HuH-7 (cell line): Measurements from ENCODE around the gene CAMK2B.
"Not testable (repeated sequence)": the region's sequence is repeated elsewhere in the genome, so short reads cannot be mapped to it uniquely, and the experiment has no call there.

Source experiments
- DNase-seq: peaks from one replicate; pipeline ENCODE4 v3.0.0; 2011; ENCODE audit warnings: low spot score

CAMK2B gene

DNA sequence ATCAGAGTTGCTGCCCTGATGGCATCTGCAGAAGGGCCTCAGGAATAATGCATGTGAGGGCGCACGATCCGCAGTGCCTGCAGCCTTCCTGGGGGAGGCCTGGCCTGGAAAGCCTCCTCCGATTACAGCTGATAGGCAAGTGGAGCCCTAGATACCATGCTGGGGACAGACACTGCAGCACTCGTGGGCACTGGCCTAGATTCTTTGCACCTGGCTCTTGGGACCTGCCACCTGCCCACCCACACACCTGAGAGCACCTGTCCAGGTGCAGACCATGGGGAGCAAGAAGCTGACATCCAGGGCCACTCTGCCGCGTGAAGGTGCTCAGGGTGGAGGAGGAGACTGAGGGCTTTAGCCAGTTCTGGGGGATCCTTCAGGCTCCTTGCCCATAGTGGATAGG is 109.9 kb downstream of the CAMK2B start:
- DNase-seq, result no peak

DNA sequence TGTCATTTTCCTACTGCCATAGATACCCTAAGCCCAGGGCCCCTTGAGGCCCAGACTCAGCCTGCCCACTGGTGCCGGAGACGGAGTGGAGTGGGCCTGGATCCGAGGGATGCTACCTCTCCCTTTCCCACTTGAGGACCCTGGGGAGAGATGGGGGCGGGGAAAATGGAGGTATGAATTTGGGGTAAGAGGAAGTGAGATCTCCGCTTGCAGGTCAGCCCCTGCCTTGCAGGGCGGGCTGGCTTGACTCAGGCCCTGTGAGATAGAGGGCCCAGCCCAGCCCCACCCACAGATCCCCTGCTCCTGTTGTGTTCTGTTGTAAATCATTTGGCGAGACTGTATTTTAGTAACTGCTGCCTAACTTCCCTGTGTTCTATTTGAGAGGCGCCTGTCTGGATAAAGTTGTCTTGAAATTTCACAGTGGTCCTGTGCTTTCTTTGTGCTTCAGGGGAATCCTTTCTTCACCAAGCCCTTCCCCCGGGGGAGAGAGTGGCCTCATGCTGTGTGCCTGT is 111.5 kb downstream of the CAMK2B start:
- DNase-seq, result no peak

DNA sequence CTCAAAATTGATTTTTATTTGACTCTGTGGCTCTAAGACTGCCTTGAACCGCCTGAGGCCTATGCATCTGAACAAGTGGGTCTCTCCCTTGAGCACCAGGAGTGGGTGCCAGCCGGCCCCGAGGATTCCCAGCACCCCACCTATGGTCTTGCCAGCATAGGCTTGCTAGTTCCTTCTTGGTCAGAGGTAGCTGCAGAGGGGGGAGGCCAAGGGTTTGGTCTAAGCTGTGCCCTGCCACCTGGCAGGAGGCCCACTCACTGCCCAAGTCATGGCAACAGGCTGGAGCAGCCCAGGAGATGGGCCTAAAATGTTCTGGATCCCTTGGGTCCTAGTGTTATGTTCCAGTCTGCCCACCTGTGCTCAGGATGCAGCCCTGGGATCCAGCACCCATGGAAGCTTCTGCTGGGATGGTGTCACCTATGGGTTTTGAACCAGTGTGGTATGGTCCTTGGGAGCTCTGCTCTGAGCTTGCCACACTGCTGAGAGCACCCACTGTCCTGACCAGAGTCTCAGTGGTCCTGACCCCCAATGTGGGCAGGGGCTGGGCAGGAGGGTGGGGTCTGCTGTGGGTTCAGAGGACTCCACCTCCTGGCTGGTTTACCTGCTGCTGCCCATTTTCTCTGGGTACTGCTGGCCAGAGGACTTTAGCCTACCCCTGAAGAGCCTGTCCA is 112.1 kb downstream of the CAMK2B start:
- DNase-seq, result no peak

DNA sequence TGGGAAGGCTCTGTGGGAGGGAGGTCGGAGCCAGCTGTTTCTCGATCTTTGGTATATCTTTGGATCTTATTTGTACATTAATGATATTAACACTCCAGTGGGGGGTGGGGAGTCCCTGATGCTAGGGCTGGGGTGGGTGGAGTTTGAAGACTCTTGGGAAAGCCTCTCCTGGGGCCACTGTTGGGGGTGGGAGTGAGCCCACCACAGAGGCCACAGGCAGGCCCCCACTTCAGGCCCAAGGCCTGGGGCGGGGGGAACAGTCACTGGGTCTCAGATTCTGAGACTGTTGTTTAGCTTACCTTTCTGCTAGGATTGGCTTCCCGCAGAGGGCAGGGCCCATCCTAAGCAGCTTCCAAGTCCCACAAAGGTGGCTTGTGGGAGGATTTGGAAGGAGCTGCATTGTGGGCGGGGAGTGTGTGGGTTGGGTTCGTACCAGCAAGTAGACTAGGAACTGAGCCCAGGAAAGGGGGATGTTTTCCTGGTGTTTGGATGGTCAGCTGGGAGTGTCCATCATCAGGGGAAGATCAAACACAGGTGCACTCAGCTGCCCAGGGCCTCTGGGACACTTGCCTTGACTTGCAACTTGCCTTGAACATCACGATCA is 112.7 kb downstream of the CAMK2B start:
- no peak for DNase-seq

DNA sequence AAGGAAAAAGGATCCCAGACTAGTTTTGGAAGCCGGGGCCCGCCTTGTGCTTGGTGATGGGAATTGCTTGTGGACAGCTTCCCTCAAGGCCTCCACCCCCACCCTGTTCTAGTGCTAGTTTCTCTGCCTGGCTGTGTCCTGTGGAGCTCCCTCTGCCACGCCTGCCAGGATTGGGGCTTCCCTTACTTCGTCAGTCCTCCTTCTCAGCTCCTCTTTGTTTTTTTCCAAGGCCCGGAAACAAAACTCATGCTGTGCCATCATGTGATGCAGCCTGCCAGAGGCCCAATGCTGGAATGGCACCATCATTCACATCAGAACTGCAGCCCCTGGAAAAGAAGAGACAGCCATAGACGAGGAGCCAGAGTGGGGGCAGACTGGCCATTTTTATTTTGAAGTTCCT is 113.4 kb downstream of the CAMK2B start:
- no peak for DNase-seq

DNA sequence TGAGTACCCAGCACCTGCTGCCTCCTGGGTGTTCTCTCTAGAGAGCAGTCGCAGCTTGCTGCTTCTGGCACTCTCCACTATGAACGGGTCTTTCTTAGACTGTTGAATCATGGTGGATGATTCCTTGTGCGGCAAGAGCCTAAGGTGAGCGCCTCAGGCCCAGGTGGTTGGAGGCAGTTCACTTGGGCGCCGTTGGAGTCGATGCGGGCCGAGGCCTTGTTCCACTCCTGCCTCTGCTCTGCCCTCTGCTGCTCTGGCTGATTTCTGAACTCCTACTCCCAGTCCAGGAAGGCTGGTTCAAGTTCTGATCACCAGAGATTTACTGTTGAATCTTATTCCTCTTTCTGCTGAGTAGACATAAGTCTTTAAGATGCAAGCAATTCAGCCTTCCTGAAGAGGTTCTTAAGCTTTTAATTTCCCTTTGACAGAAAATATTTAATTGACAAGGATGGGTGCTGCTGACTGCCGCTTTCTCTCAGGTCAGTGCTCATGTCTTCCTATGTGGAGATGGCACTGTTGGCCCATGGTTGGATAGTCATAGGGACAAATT is 114.2 kb downstream of the CAMK2B start:
- DNase-seq, result no peak

DNA sequence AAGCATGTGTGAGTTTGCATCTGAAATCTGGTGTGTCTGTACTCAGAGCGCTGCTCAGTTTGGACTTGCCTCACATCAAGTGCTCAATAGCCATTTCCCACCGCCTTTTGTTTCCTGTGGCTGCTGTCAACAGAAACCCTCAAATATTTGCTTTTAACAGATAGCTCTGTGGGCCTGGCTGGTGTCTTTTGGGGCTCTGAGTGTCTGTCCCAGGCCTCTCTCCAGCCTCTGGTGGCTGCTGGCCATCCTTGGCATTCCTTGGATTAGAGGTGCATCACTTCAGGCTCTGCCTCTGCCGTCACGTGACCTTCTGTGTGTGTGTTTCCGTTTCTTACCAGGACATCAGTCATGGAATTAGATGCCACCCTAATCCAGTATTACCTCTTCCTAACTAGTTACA is 115.3 kb downstream of the CAMK2B start:
- DNase-seq, result no peak

DNA sequence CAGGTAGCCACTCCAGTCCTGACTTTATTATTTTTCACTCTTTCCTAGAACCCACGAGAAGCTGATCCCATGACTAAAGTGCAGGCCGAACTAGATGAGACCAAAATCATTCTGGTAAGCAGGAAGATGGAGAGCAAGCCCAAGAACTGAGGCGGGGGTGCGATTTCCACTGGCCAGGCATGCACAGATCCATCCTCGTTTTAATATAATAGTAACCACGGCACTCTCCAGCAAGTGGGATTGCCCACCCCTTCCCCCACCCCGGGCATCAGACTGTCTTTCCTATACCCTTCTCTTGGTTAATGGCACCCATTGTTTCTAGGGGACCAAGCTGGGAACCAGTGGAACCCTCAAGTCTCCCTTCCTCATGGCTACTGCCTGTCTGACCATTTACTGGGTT is 117.3 kb downstream of the CAMK2B start:
- no peak for DNase-seq

DNA sequence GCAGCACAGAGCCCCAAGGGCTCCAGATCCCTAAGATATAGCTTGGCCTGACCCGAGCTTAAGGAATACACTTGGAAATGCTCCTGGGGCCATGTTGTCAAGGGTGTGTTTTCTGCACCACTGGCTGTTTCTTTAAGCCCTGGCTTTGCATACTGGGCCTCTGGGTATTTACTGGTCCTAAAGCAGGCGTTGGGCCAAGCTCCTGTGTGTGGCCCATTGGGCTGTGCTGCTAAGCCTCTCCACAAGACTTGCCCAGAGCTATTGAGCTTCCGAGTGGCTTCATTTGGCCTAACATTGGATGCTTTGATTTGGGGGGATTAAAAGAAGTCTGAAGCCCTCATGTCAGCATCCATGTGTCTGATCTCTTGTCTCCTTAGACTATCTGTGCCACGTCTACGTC is 119.4 kb downstream of the CAMK2B start:
- DNase-seq, result no peak

DNA sequence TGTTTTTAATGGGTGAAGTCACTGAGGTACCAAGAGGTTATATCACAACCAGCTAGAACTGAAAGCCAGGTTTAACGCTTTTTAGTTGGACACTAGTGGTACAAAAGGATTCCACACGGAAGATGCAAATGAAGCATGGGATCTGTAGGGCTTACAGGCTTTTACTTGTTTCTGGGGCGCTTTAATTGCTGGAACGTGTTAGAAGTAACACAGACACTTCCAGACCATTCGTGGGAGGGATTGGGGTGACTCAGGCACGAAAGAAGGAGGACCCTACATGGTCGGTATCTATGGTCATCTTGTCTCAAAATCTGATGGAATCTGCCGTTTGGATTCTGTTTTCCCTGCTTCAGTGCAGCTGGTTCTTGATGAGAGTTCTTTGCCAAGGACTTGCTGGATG is 123.6 kb downstream of the CAMK2B start:
- no peak for DNase-seq

DNA sequence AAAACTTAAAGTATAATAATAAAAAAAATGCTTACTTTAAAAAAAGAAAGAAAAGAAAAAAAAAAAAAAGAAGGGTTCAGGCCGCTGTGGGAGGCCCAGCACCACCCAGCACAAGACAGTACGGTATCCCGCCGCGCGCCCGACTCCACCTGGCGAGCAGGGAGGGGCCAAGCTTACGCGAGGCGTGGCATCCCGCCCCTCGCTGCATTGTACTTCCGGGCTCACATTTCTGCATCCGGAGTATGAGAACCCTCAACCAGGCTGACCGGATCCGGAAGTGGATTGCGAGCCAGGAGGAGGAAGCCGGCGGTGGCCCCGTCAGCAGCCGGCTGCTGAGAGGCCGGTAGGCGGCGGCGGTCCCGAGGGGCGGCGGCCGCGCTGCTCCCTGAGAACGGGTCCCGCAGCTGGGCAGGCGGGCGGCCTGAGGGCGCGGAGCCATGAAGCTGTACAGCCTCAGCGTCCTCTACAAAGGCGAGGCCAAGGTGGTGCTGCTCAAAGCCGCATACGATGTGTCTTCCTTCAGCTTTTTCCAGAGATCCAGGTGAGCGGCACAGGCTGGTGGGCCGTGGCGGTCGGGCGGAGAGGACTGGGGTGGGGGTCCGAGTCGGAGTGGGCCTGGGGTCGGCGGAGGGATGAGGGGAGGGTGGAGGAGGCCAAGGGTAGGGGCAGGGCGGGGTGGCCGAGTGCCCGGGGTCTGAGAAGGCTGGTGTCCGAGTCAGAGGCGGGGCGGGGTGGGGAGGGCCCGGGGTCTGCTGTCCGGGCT is 124.5 kb downstream of the CAMK2B start, which contains the start of gene YKT6:
YKT6 (plus strand) TSS at position 280 of the 763 bp plus-strand sequence; CDS start at position 438, 158 bp downstream.
- peak; percentile 99 for DNase-seq

DNA sequence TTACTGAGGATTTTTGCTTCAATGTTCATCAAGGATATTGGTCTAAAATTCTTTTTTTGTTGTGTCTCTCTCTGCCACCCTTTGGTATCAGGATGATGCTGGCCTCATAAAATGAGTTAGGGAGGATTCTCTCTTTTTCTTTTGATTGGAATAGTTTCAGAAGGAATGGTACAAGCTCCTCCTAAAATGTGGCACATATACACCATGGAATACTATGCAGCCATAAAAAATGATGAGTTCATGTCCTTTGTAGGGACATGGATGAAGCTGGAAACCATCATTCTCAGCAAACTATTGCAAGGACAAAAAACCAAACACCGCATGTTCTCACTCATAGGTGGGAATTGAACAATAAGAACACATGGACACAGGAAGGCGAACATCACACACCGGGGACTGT is 125.2 kb downstream of the CAMK2B start:
- not testable (repeated sequence) for DNase-seq

DNA sequence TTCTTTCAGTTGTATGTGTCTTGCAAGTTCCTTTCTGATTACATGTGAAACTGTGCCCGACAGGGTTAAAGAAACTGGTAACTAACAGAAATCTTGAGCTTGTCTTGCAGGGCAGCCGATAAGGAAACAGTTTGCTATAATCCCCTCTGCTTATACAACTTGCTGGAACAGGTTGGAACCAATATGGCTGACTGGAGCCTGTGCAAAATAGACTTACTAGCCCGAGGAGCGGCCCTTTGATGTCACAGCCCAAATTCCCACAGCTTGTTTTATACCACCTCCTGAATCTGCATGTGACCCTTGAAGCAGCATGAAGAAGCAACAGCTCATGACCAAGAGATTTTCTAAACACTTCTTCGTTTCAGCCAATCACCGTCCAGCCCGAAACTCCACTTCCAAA is 127.9 kb downstream of the CAMK2B start:
- DNase-seq, result no peak

DNA sequence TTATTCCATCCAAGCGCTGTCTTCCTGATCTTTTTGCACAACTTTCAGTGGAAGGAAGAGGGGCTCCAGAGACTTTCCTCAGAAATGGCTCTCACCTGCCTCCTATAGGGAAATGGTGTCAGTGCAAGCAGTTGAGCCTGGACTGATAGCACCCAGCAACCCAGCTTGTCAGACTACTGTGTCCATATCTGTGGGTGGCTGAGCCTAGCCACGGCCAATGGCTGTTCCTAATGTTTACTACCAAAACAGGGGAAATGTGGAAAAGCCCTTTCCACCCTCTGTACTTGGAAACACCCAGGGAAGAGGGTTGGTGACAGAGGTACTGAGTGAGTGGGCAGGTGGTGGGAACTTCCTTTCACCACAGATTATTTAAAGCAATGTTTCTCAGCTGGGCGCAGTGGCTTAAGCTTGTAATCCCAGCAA is 128.9 kb downstream of the CAMK2B start:
- peak; percentile 66 for DNase-seq

DNA sequence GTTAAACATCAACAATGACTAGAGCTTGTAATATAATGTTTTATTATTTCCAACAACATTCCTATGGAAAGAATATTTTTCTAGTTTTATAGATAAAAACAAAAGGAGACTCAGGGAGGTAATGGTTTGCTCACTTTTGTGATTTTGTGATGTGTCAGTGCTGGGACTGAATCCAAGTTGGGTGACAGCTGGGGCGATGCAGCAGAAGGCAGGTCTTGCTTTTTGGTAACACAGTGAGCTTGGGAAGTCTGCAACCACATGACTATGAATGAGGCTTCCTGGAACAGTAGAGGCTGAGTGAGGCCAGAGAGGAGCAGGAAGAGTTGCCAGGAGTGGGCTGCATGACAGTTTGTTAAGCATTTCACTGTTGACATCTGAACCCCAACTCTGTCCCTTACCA is 129.5 kb downstream of the CAMK2B start:
- DNase-seq, result no peak

DNA sequence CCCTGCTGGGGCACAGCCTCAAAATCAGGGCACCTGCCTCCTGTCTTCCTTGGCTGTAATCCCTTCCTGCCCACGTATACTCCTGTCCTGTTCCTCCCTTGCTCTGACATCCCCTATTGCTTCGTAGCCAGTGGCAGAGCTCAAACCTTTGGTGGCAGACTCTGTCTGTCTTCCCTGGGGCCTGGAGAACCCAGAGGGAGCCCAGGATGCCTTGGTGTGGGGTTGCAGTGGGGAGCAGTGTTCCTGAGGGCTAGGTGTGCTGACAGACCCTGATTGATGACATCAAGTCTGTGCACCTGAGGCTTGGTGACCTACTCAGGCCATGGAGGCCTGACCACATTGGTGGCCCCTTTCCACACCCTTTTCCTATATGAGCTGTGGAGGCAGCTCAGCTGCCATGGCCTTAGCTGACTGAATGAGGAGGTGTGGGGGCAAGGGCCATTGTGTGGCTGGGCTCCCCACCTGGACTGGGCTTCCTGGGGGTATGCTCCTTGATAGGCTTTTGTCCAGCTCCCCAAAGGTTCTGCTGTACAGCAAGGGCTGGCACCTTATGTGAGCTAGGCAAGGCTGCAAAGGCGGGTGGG is 130.7 kb downstream of the CAMK2B start:
- DNase-seq, result no peak

DNA sequence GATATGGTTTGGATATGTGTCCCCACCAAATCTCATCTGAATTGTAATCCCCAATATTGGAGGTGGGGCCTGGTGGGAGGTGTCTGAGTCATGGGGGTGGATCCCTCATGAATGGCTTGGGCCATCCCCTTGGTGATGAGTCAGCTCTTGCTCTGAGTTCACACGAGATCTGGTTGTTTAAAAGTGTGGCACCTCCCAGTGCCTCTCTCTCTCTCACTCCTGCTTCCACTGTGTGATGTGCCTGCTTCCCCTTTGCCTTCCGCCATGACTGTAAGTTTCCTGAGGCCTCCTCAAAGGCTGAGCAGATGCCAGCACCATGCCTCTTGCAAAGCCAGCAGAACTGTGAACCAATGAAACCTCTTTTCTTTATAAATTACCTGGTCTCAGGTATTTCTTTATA is 131.3 kb downstream of the CAMK2B start:
- no peak for DNase-seq

DNA sequence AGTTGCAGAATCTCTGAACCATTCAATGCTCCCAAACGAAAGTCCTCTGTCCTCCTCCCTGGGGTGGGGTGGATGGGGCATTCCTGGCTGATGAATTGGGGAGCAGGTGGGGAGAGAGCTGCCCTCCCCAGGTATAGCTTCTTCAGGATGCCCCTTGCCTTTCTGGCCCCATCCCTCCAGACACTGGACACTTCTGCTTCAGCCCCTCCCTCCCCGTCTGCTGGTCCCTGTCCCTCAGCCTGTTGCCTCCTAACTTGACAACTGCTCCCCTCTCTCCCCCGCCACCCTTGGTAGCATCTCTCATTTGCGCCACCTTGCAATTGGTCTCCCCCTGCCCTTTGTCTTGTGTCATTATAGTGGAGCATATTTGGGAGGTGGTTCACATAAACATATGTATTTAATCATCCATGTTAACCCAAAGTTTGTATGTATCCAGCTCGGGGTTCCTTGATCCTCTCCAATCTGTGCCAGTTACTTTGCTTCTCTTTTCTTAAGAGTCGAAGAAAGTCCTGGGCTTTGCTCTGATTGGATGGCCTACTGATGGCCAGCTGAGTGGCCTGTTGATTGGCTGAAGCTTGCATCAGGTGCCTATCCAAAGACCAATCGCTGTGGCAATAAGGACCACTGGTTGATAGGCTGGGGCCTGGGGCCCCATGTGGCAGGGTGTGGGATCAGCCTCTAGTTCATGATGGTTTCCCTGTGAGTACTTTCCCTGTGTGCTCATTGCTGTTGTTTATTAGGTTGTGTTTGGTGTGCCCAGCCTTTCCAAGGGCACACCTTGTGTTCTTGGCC is 132.2 kb downstream of the CAMK2B start:
- no peak for DNase-seq

DNA sequence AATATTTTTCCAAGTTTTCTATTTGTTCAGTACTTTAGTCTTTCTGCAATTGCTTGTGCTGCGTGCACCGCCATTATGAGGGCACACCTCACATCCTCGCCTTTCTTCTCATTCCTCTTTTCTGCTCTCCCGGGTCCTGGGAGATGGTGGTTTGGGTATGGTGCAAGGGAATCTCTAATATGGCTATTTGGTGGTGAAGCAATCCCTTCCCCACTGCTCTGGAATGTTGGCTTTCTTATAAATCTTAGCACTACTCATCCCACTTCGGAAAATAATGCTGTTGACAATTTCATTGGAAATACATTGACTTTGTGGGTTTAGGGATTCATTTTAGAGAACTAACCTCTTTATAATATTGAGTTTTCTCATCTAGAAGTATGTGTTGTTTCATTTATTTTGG is 134.2 kb downstream of the CAMK2B start:
- DNase-seq, result no peak

DNA sequence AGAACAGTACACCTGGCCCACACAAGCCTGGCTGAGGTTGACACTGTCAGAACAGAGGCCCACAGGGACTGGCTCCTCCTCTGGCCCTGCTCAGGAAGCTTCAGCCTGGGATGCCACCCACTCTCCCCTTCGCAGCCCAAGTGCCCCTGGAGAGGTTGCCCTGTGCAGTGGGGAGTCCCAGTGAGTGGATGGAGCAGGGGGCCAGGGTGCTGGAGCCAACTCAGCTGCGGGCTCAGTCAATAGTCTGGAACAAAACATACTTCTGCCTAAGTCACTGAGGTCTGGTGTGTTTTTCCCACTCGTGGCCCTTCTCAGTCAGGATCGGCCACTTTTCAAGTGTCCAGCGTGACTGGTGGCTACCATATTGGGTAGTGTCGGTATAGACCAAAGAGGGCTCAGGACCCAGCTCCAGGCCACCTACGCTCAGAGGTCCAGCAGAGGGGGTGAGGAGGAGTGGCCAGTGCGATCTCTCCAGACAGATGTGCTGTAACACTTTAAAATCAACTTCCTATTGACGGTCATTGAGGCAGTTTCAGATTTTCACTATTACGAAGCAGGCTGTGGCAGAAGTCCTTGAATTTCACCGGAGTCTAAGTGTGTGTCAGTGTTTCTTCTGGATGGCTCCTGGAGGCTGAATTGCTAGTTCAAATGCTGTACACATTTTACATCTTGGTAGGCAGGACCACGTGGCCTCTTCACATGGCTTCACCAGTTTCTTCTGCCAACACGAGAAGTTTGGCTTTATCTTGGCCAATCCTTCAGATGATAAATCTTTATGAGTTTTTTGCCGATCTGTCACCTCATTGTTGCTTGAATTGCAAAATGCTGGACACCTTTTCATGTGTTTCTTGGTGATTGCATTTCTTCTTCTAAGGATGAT is 135.2 kb downstream of the CAMK2B start:
- no peak for DNase-seq
